ENCODE results near the gene ARHGAP20.

GRCh38 chr11:110713449-110713776, 1.2 kb upstream of the ARHGAP20 start:
- no peak for TF ChIP-seq CTCF (IDR thresholded peaks at IDR 0.05)
- no peak for TF ChIP-seq POLR2A (IDR thresholded peaks at IDR 0.05)

Measured in uterus (tissue), 2 donors.